Right ventricle myocardium inferior (tissue), 1 donor: Measurements from ENCODE around the gene TMTC2. TPM values are rescaled to one million over a fixed set of nuclear protein-coding genes. Genes with fewer than 3 reads are reported as not detected.

ENCODE experiments used
- ATAC-seq: fragments of 200-7000 bp; cut with Tn5 transposase; one replicate; pipeline ENCODE4 v1.9.1; 2020; ENCODE audit warnings: mild to moderate bottlenecking, moderate library complexity
- DNase-seq: peaks from one replicate; pipeline ENCODE4 v3.0.0; 2021; ENCODE audit errors: missing footprints
- intact Hi-C: fragments of 100-400 bp; cut with DNase I; formaldehyde crosslinking; loops from one replicate; pipeline ENCODE4 v1.11.0; 2022
- total RNA-seq: library from RNA; stranded (reverse); fragmentation: NEBNext Ultra II Directional; extraction: Animal tissue kit (Norgen Biotek cat#: 25700); gene quantifications from one replicate; pipeline ENCODE4 v1.2.1, GENCODE V29; 2021
- donor health status: DM: no; HTN: yes; CAD: no; lungs with severe emphysema.

The TMTC2 gene
- total RNA-seq, 1 donor from 2014 or later, result 4.4 TPM

GRCh38 chr12:83172866-83173649 lies 486.4 kb downstream of the TMTC2 start:
- no peak for DNase-seq
- intact Hi-C loops, result no loop called here
- no peak for ATAC-seq

- intact Hi-C loops, result no loop called here
- no peak for ATAC-seq
- no peak for DNase-seq
Measured at GRCh38 chr12:83179999-83180398, 493.3 kb downstream of the TMTC2 start.

- intact Hi-C loops, result no loop called here
- ATAC-seq (no peak), DNase-seq (no peak)
Measured at GRCh38 chr12:83181074-83181473, 494.4 kb downstream of the TMTC2 start.

GRCh38 chr12:83183132-83183531 lies 496.4 kb downstream of the TMTC2 start:
- no peak for ATAC-seq
- no peak for DNase-seq
- intact Hi-C loops, result no loop called here
